Stimulated activated naive B cell treated with anti-CD40 and anti-IgM and Interleukin-4, amounts not matched to agents 10 μg/mL and 1 μg/mL and 100 μg/mL, for 72 hours (primary cell): Measurements from ENCODE around the gene CKM.

Experiments used
- ATAC-seq, 2 donors: fragments of 150-1000 bp; cut with Tn5 transposase; replicated peaks; 2 replicates each; pipeline ENCODE4 v1.10.0; 2021; ENCODE audit warnings: moderate library complexity in 1 of 2
- DNase-seq: peaks from one replicate; pipeline ENCODE4 v3.0.0; 2021
- H3K27ac Mint-ChIP-seq: one replicate; pipeline ENCODE4 v1.8.0; 2022; ENCODE audit warnings: mild to moderate bottlenecking, mixed read lengths
- H3K27me3 Mint-ChIP-seq, 2 donors: one replicate each; pipeline ENCODE4 v1.8.0; 2022; ENCODE audit warnings: mixed read lengths in 2 of 2
- H3K36me3 Mint-ChIP-seq, 2 donors: one replicate each; pipeline ENCODE4 v1.8.0; 2022; ENCODE audit warnings: mixed read lengths in 2 of 2, mild to moderate bottlenecking in 1 of 2
- H3K4me1 Mint-ChIP-seq, 2 donors: one replicate each; pipeline ENCODE4 v1.8.0; 2022; ENCODE audit warnings: mixed read lengths in 2 of 2, mild to moderate bottlenecking in 1 of 2
- H3K4me3 Mint-ChIP-seq, 2 donors: one replicate each; pipeline ENCODE4 v1.8.0; 2022; ENCODE audit warnings: mild to moderate bottlenecking in 2 of 2, mixed read lengths in 2 of 2, moderate library complexity in 1 of 2
- H3K9me3 Mint-ChIP-seq, 2 donors: one replicate each; pipeline ENCODE4 v1.8.0; 2022; ENCODE audit warnings: mixed read lengths in 2 of 2, mild to moderate bottlenecking in 1 of 2

CKM gene

GRCh38 chr19:45354241-45354842 lies 31.7 kb upstream of the CKM start:
- no peaks in the 10 kb centered on the region for H3K4me1 Mint-ChIP-seq
- no peak overlapping the region for H3K27ac Mint-ChIP-seq
- no peaks in the 10 kb centered on the region for H3K27me3 Mint-ChIP-seq
- ATAC-seq (no peak), DNase-seq (no peak)
- no peaks in the 10 kb centered on the region for H3K9me3 Mint-ChIP-seq
- H3K4me3 Mint-ChIP-seq = no peak overlapping the region
- H3K36me3 Mint-ChIP-seq = peaks cover 64 to 79% of the 10 kb centered on the region in 2 donors

GRCh38 chr19:45352914-45353796 lies 30.5 kb upstream of the CKM start:
- Mint-ChIP-seq H3K9me3 (no peaks in the 10 kb centered on the region), H3K4me3 (no peak overlapping the region), H3K4me1 (no peaks in the 10 kb centered on the region), H3K27me3 (no peaks in the 10 kb centered on the region), H3K27ac (no peak overlapping the region), H3K36me3 (peaks cover 55 to 73% of the 10 kb centered on the region in 2 donors)
- DNase-seq (no peak), ATAC-seq (peak in 1 of 2 donors; percentile 29)

DNA sequence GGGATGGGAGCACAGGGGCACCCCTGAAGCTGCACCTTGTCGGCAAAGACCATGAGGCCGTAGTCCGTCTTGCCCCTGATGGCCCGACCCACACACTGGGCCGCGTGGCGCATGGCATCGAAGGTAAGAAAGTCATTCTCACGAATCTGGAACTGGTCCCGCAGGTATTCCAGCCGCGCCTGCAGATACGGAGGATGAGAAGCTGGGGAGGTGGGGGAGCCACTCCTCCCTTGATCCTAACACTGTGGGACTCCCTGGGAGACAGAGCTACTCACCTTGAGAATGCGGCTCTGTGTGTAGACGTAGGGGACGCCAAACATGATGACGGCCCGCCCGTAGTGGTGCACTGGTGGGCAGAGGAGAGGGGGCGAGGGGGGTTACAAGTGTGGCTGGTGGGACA lies 29.8 kb upstream of the CKM start:
- no peaks in the 10 kb centered on the region for H3K9me3 Mint-ChIP-seq
- DNase-seq (no peak), ATAC-seq (no peak)
- no peaks in the 10 kb centered on the region for H3K27me3 Mint-ChIP-seq
- no peak overlapping the region for H3K27ac Mint-ChIP-seq
- peaks cover 55 to 67% of the 10 kb centered on the region in 2 donors for H3K36me3 Mint-ChIP-seq
- no peak overlapping the region for H3K4me3 Mint-ChIP-seq
- no peaks in the 10 kb centered on the region for H3K4me1 Mint-ChIP-seq

- no peak for DNase-seq
- peaks cover 0 to under 1% of the 10 kb centered on the region in 2 donors for H3K27me3 Mint-ChIP-seq
- ATAC-seq = no peak
- H3K27ac Mint-ChIP-seq = no peak overlapping the region
- no peak overlapping the region for H3K4me3 Mint-ChIP-seq
- H3K9me3 Mint-ChIP-seq = no peaks in the 10 kb centered on the region
- H3K4me1 Mint-ChIP-seq = no peaks in the 10 kb centered on the region
- H3K36me3 Mint-ChIP-seq = peaks cover 52 to 62% of the 10 kb centered on the region in 2 donors
Observed at GRCh38 chr19:45352062-45352461, 29.4 kb upstream of the CKM start.

- Mint-ChIP-seq H3K9me3 (no peaks in the 10 kb centered on the region), H3K4me1 (no peaks in the 10 kb centered on the region), H3K36me3 (peaks cover 47 to 57% of the 10 kb centered on the region in 2 donors), H3K27ac (no peak overlapping the region), H3K4me3 (no peak overlapping the region), H3K27me3 (peaks cover 0 to 6% of the 10 kb centered on the region in 2 donors)
- DNase-seq (no peak), ATAC-seq (no peak)
Observed at GRCh38 chr19:45351401-45351952, 28.8 kb upstream of the CKM start.

GRCh38 chr19:45350477-45351058 lies 27.9 kb upstream of the CKM start:
- no peaks in the 10 kb centered on the region for H3K4me1 Mint-ChIP-seq
- no peak for DNase-seq
- H3K9me3 Mint-ChIP-seq = no peaks in the 10 kb centered on the region
- ATAC-seq = no peak
- no peak overlapping the region for H3K27ac Mint-ChIP-seq
- peaks cover 7 to 15% of the 10 kb centered on the region in 2 donors for H3K27me3 Mint-ChIP-seq
- H3K4me3 Mint-ChIP-seq = no peak overlapping the region
- peaks cover 39 to 48% of the 10 kb centered on the region in 2 donors for H3K36me3 Mint-ChIP-seq

DNA sequence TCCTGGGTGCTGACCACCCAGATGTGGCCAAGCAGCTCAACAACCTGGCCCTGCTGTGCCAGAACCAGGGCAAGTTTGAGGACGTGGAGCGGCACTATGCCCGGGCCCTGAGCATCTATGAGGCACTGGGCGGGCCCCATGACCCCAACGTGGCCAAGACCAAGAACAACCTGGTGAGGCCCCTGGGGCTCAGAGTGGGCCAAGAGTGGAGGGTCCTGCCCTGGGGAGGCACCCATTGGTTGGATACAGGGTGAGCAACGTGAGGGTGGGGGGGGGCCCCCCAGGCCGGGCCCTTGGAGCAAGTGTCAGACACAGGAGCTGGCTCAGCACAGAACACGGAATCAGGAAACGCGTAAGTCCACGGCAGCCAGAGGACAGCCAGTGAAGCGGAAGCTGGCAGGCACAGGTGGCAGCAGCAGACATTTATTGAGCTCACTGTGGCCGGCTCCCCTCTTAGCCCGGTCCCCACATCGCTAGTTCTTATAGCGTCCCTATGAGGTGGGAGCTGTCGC lies 26.8 kb upstream of the CKM start:
- no peak overlapping the region for H3K27ac Mint-ChIP-seq
- peaks cover 14 to 23% of the 10 kb centered on the region in 2 donors for H3K27me3 Mint-ChIP-seq
- no peaks in the 10 kb centered on the region for H3K4me1 Mint-ChIP-seq
- H3K36me3 Mint-ChIP-seq = peaks cover 33 to 43% of the 10 kb centered on the region in 2 donors
- ATAC-seq (no peak), DNase-seq (no peak)
- no peaks in the 10 kb centered on the region for H3K9me3 Mint-ChIP-seq
- H3K4me3 Mint-ChIP-seq = no peak overlapping the region

DNA sequence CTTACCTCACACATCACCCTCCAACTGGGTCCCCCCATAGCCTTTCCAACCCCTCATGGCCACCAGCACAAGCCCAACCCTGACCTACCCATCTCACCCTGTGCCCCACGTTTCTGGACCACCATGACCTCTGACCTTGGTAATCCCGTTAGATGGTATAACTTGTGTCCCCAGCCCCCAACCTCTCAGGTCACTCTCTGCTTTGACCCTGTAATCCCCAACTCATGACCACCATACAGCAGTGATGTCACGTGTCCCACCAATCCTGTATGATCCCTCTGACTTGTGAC lies 26.4 kb upstream of the CKM start:
- Mint-ChIP-seq H3K9me3 (no peaks in the 10 kb centered on the region), H3K27me3 (peaks cover 17 to 23% of the 10 kb centered on the region in 2 donors), H3K36me3 (peaks cover 29 to 39% of the 10 kb centered on the region in 2 donors), H3K27ac (no peak overlapping the region), H3K4me1 (no peaks in the 10 kb centered on the region), H3K4me3 (no peak overlapping the region)
- ATAC-seq = no peak
- no peak for DNase-seq

- Mint-ChIP-seq H3K9me3 (no peaks in the 10 kb centered on the region), H3K27ac (no peak overlapping the region), H3K4me3 (no peak overlapping the region), H3K36me3 (peaks cover 24 to 36% of the 10 kb centered on the region in 2 donors), H3K4me1 (no peaks in the 10 kb centered on the region), H3K27me3 (peaks cover 17 to 23% of the 10 kb centered on the region in 2 donors)
- ATAC-seq (no peak), DNase-seq (no peak)
Observed at GRCh38 chr19:45348367-45349125, 25.9 kb upstream of the CKM start.

GRCh38 chr19:45347570-45348366 lies 25.1 kb upstream of the CKM start:
- Mint-ChIP-seq H3K9me3 (no peaks in the 10 kb centered on the region), H3K4me1 (no peaks in the 10 kb centered on the region), H3K27me3 (peaks cover 17 to 23% of the 10 kb centered on the region in 2 donors), H3K4me3 (no peak overlapping the region), H3K36me3 (peaks cover 17 to 29% of the 10 kb centered on the region in 2 donors), H3K27ac (no peak overlapping the region)
- no peak for DNase-seq
- ATAC-seq = no peak

GRCh38 chr19:45346449-45346848 lies 23.8 kb upstream of the CKM start:
- Mint-ChIP-seq H3K36me3 (peaks cover 14 to 23% of the 10 kb centered on the region in 2 donors), H3K27me3 (peaks cover 17 to 23% of the 10 kb centered on the region in 2 donors), H3K4me1 (no peaks in the 10 kb centered on the region), H3K4me3 (no peak overlapping the region), H3K27ac (no peak overlapping the region), H3K9me3 (no peaks in the 10 kb centered on the region)
- DNase-seq = no peak
- no peak for ATAC-seq

DNA sequence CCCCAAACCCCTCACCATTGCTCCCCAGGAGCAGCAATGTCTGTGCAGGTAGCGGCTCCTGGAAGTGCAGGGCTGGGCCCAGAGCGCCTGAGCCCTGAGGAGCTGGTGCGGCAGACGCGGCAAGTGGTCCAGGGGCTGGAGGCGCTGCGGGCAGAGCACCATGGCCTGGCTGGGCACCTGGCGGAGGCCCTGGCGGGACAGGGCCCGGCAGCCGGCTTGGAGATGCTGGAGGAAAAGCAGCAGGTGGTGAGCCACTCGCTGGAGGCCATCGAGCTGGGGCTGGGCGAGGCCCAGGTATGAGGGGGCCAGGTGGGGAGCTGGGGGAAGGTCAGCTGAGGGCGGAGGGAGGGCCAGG lies 22.8 kb upstream of the CKM start:
- peaks cover 11 to 15% of the 10 kb centered on the region in 2 donors for H3K36me3 Mint-ChIP-seq
- no peak for ATAC-seq
- H3K27me3 Mint-ChIP-seq = peaks cover 17 to 23% of the 10 kb centered on the region in 2 donors
- no peak for DNase-seq
- H3K4me1 Mint-ChIP-seq = no peaks in the 10 kb centered on the region
- H3K27ac Mint-ChIP-seq = no peak overlapping the region
- H3K9me3 Mint-ChIP-seq = no peaks in the 10 kb centered on the region
- H3K4me3 Mint-ChIP-seq = no peak overlapping the region
